Right renal pelvis (tissue), 4 donors: ENCODE results near the gene USP48. TPM values are rescaled to one million over a fixed set of nuclear protein-coding genes. Genes with fewer than 3 reads are reported as not detected.
"Not testable (repeated sequence)": the region's sequence is repeated elsewhere in the genome, so short reads cannot be mapped to it uniquely, and the experiment has no call there.

ENCODE experiments used
- DNase-seq, 4 donors: peaks; one replicate each; pipeline ENCODE4 v3.0.0-alpha.2; 2013; ENCODE audit warnings: low read depth in 4 of 4, low spot score in 3 of 4, missing footprints in 1 of 4
- polyA plus RNA-seq, 4 donors: library from polyadenylated mRNA; unstranded; fragments of 120-200 nt; gene quantifications; one replicate each; pipeline ENCODE4 v1.2.1, GENCODE V29; 2013; ENCODE audit not compliant: insufficient read length in 4 of 4

Gene USP48
- polyA plus RNA-seq, 4 donors = 58.9 to 71.7 (median 65.9) TPM

DNA sequence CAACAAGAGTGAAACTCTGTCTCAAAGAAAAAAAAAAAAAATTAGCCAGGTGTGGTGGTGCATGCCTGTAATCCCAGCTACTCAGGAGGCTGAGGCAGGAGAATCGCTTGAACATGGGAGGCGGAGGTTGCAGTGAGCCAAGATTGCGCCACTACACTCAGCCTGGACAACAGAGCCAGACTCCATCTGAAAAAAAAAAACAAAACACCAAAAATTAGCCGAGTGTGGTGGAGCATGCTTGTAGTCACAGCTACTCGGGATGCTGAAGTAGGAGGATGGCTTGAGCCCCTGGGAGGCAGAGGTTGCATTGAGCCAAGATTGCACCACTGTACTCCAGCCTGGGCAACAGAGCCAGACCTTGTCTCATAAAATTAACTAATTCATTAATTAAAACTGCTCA lies 6.0 kb downstream of the USP48 start:
- not testable (repeated sequence) for DNase-seq

DNA sequence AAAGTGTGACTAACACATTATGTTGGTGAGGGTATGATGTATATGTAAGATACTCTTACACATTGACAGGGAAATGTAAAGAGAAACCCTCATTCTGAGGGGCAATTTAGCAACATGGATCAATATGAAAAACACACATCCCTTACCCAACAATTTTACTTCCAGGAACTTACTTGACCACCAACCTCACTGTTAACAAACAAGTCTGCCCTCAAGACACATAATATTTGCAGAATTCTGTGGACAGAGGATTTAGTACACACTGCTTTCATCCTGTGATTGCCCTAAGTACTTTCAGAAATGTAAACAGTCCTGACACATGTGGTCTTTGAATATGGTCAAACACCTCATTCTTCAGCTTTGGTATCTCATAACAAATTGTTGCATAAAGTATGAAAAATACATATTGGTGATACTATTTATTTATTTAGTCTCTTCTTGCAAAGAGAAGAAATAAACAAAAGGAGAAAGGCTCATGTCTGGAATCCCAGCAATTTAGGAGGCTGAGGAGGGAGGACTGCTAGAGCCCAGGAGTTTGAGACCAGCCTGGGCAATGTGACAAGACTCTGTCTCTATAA lies 6.9 kb downstream of the USP48 start:
- DNase-seq = no peak

DNA sequence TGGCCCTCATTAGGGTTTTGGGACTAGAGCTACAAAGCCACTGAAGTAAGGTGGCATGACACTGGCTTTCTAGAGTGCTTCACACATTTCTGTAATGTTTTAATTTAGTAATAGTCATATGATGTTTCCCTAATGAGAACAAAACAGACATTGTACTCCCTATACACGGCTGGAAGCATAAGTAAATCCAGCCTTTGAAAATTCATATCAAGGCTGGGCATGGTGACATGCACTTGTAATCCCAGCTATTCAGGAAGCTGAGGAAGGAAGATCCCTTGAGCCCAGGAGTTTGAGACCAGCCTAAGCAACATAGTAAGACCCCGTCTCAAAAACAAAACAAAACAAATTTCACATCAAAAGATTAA lies 7.4 kb downstream of the USP48 start:
- DNase-seq = no peak

DNA sequence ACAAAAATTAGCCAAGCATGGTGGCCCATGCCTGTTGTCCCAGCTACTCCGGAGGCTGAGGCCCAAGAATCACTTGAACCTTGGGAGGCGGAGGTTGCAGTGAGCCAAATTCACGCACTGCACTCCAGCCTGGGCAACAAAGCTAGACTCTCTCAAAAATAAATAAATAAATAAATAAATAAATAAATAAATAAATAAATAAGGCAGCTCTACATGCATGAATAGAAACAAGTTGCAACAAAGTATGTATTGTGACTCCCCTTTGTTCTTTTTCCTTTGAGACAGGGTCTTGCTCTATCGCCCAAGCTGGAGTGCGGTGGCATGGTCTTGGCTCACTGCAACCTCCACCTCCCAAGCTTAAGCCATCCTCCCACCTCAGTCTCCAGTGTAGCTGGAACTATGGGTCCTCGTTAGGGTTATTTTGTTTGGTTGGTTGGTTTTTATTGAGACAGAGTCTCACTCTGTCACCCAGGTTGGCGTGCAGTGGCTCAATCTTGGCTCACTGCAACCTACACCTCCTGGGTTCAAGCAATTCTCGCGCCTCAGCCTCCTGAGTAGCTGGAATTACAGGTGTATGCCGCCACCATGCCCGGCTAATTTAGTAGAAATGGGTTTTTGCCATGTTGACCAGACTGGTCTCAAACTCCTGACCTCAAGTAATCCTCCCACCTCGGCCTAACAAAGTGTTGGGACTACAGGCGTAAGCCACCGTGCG lies 8.0 kb downstream of the USP48 start:
- DNase-seq = no peak

DNA sequence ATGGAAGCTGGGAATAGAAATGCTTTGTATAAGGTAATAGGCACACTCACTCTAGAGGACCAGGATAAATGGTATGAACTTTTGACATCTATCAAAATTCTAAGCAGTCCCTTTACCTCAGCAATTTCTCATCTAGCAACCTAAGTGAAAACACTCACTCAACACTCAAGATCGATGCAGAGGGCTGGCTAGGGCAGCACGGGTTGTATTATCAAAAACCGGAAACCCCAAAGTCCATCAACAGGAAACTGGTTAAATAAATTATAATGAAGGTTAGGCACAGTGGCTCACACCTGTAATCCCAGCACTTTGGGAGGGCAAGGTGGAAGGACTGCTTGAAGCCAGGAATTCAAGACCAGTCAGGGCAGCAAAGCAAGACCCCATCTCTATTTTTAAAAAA lies 9.4 kb downstream of the USP48 start:
- DNase-seq = no peak

DNA sequence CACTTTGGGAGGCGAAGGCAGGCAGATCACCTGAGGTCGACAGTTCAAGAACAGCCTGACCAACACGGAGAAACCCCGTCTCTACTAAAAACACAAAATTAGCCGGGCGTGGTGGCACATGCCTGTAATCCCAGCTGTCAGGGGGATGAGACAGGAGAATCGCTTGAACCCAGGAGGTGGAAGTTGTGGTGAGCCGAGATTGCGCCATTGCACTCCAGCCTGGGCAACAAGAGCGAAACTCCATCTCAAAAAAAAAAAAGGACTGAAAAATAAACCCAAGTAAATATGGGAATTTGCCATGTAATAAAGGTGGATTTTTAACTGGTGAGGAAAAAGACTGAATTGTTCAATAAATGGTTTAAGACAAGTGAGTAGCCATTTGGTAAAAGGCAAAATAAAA lies 11.3 kb downstream of the USP48 start:
- DNase-seq = not testable (repeated sequence)

DNA sequence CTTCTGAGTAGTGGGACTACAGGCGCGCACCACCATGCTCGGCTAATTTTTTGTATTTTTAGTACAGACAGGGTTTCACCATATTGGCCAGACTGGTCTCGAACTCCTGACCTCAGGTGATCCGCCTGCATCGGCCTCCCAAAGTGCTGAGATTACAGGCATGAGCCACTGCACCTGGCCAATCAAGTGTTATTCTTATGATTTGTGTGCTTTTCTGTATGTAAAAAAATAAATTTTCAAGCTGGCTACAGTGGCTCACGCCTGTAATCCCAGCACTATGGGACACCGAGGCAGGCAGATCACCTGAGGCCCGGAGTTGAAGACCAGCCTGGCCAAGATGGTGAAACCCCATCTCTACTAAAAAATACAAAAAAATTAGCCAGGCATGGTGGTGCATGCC lies 12.3 kb downstream of the USP48 start:
- not testable (repeated sequence) for DNase-seq

DNA sequence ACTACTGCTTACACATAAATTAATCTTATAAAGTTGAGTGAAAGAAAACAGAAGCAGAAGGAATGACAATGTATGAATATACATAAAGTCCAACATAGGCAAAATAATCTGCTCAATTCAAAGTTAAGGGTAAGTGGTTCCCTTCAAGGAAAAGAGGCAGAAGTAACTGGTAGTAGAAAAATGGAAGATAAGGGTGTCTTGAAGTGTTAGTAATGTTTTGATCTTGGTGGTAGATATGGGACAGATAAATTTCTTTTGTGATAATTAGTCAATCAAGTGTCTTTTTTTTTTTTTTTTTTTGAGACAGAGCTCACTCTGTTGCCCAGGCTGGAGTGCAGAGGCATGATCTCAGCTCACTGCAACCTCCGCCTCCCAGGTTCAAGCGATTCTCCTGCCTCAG lies 12.7 kb downstream of the USP48 start:
- DNase-seq = no peak

DNA sequence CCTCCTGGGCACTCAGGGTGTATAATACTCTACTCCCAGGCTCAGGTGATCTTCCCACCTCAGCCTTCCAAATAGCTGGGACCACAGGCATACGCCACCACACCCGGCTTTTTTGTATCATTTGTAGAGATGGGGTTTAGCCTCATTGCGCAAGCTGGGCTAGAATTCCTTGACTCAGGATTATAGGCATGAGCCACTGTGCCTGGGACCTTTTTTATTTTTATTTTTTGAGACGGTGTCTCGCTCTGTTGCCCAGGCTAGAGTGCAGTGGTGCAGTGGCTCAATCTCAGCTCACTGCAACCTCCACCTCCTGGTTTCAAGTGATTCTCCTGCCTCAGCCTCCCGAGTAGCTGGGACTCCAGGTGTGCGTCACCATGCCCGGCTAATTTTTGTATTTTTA lies 15.8 kb downstream of the USP48 start:
- not testable (repeated sequence) for DNase-seq

DNA sequence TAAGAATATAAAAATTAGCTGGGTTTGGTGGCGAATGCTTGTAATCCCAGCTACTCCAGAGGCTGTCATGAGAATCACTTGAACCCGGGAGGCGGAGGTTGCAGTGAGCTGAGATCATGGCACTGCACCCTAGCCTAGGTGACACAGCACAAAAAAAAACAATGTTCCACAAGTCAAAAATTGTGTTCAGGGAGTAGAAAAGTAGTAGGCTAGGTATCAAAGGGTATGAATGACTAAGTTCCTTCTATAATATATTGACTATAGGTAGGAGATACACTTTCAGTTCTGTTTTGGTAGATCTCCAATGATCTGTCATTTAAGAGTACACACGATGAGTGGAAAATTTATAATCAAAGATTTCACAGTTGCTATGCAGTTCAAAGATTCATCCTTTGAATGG lies 16.7 kb downstream of the USP48 start:
- DNase-seq = no peak

DNA sequence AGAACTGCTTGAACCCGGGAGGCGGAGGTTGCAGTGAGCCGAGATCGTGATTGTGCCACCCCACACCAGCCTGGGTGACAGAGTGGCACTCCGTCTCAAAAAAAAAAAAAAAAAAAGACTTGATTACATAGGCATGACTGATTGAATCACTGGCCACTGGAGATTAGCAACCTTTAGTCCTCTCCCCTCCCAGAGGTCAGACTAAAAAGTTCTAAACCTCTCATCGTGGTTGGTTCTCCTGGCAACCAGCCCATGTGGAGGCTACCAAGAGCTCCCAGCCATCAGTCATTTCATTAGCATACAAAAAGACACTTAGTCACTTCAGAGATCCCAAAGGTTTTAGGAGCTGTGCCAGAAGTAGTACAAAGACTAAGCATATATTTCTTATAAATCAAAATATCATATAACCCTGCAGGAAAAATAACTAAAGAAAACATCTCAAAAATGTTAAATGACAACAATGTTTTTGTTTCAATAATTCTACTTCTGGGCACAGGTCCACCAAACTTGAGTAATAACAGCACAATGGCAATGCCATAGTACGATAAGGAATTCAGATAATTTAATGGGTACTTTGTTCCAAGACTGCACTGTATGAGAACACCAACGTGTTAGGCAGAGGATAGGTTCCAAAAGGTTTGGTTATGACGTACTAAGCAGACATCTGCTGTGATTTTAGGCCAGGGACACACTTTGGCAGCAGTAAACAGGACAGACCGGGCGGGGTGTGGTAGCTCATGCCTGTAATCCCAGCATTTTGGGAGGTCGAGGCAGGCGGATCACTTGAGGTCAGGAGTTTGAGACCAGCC lies 18.1 kb downstream of the USP48 start:
- no peak for DNase-seq

DNA sequence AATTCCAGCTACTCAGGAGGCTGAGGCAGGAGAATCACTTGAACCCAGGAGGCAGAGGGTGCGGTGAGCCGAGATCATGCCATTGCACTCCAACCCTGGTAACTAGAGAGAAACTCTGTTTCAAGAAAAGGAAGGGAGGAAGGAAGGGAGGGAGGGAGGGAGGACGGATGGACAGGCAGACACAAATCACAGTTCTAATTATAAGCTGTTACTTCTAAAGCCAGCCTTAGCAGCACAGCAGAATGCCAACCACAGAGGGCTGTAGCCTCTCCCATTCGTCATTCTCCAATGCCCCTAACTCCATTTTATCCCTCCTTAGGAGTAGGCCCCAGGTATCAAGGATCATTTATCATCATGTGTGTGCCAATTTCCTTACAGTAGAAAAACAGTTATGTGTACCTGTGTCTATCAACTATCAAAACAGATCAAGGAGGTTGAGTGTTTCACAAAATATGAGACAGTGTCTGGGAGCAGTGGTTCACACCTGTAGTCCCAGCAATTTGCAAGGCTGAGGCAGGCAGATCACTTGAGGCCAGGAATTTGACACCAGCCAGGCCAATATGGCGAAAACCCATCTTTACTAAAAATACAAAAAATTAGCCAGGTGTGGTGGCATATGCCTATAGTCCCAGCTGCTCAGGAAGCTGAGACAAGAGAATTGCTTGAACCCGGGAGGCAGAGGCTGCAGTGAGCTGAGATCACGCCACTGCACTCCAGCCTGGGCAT lies 19.1 kb downstream of the USP48 start:
- DNase-seq = no peak

DNA sequence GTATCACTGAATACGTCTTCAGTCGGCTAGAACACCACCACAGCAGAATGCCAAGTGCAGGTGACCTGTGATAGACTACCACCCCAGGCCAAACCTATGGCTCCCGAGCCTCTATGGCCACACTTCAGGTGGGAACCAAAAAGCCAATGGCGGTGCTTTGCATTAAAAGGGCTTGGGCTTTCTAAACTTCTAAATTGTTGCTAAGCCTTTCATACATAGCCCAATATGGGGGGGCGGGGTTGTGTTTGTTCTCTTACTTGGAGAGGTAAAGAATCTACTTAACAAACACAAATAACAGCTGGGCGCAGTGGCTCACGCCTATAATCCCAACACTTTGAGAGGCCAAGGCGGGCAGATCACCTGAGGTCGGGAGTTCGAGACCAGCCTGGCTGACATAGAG lies 19.7 kb downstream of the USP48 start:
- DNase-seq = no peak

DNA sequence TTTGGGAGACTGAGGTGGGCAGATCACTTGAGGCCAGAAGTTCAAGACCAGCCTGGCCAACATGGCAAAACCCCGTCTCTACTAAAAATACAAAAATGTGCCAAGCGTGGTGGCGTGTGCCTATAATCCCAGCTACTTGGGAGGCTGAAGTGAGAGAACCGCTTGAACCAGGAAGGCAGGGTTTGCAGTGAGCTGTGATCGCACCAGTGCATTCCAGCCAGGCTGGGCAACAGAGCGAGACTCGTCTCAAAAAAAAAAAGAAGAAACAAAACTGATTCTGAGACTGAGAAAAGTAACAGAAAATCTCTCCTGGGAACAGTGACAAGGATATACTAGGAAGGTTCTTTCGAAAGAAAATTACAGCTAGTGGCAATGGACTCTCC lies 20.9 kb downstream of the USP48 start:
- DNase-seq = no peak

DNA sequence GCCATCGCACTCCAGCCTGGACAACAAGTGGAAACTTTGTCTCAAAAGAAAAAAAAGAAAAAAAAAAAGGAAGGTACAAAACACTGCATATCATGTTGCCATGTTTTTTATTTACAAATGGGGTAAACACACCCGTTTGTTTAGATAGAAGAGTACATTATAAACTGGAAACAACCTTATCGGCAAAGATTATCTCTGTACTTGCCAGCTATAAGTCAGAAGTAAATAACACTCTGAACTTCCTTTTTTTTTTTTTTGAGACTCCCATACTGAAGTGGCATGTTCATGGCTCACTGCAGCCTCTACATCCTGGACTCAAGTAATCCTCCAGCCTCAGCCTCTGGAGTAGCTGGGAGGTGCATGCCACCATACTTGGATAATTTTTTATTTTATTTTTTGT lies 21.9 kb downstream of the USP48 start:
- no peak for DNase-seq

DNA sequence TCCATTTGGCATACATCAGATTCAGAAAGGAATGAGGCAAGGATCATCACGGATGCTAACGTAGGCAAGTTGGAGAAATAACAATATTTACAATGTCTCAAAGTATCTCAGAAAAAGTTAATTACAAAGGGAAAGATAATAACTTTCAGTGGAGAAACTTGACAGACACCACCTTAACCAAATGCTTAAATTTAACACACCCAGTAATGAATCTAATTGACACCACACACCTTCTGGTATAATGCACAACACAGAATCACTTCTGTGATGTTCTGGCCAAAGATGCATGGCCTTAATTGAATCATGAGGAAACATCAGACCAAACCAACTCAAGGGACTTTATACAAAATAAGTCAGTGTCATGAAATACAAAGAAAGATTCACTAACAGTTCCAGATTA lies 23.1 kb downstream of the USP48 start:
- no peak for DNase-seq

DNA sequence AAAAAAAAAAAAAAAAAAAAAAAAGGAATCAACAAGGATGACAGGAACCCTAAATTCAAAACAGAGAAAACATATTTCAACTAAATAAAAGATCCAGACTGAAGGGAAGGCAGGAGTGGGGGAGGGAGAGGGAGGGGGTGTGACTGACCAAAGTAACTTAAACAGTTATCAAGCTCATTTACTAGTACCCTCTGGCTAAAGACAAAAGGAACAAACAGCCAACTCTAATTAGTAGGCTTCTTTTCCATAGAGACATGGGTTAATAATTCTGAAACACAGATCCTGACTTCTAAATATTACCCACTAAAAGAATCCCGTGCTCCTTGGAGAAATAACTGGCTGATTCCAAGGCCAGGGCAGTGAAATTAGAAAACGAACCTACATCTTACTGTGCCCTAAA lies 23.8 kb downstream of the USP48 start:
- DNase-seq = no peak

DNA sequence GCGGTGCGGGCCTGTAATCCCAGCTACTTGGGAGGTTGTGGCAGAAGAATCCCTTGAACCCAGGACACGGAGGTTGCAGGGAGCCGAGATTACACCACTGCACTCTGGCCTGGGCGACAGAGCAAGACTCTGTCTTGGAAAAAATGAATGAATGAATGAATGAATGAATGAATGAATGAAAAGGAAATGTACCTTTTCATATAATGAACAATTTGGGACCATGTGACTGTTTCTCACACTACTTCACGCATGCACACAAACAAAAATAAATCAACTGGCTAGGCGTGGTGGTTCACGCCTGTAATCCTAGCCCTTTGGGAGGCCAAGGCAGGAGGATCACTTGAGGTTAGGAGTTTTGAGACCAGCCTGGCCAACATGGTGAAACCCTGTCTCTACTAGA lies 24.3 kb downstream of the USP48 start:
- DNase-seq = no peak

DNA sequence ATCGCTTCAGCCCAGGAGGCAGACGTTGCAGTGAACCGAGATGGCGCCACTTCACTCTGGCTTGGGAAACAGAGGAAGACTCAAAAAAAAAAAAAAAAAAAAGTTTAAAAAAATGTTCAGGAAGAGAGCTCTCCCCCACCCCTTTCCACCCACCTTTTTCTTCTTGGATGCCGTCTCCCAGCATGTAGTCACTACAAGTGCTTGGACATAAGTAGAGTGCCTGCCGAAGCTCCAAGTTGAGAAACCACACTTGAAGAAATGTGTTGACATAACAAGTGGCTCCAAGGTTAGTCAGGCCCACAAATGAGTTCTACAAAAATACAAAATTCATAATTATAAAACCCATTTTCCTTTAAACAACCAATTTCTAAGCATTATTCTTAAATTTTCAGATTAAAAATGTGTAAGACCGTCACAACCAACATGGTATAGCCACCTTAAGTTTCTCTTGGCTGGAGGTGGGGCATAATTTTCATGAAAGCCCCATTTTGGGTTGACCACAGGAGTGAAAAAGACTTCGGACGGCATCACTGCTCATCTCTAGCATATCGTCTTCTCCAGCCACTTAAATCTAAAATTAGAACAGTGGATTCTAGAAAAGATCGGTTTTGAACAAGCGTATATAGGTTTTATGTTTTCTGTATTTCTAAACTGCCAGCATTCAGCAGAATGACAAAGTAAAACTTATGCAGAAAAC lies 26.4 kb downstream of the USP48 start:
- DNase-seq = no peak

DNA sequence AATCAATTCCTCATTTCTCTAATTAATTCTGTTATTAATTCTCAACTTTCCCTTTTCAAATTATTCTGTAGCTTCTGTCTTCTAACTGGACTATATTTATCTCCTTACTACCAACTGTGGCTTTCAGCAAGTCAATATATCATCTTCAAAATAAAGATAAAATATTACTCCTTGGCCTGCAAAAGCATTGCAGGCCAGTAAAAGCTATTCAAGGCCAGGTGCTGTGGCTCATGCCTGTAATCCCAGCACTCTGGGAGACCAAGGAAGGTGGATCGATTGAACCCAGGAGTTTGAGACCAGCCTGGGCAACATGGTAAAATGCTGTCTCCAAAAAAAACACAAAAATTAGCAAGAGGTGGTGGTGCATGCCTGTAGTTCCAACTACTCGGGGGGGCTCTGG lies 27.9 kb downstream of the USP48 start:
- no peak for DNase-seq

DNA sequence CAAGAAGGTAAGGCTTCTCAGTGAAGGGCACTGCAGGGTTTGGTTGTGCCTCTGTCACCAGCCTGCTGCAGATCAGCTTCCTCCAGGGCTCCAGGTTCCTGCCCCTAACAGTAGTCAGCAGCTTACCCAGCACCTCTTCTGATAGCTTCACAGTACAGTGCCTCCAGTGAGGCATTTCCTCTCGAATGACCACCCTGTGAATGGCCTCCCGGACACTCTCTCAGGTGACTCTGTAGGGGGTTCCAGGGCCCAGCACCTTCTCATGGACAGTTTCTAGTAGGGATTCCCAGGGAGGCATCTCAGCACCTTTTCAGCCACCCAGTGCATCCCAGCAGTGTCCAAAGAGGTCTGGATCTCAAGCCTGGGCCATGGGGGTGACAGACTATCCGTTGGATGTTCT lies 28.4 kb downstream of the USP48 start:
- no peak for DNase-seq
